GM19452 (cell line): ENCODE results near the gene ATG16L2.
"Not testable (repeated sequence)": the region's sequence is repeated elsewhere in the genome, so short reads cannot be mapped to it uniquely, and the experiment has no call there.

ENCODE experiments used
- ATAC-seq: cut with Tn5 transposase; IDR thresholded peaks from one replicate; pipeline ENCODE4 v1.9.1; 2021; ENCODE audit not compliant: unreplicated experiment

ATG16L2 gene

DNA sequence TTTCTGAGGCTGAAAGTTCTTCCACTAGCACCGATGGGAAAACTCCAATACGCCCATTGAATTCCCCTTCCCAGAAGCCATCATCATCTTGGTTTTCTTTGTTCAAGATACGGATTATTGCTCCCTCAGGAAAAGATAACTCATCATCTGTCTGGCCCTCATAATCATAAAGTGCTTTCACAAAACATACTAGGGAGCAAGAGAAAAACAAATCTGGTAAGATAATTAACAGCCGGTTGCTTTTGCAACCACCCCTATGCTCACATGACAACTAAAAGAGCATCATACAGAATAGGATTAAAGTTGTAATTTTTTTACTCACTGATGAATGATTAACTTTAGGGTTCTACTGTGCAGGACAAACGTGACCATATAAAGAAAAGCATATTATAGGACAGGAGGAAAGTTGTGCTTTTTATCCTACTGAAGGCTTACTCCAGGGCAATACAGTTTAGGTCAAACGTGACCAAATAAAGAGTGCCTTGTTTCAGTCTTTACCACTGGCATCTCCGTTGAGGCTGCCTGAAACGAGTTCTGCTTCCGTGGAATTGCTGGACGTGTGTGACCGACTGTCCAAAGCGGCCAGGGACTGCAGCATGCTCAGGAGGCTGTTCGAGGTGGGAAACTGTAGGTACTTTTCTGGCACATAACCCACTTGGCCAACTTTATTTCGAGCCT is 28.6 kb downstream of the ATG16L2 start:
- no peak for ATAC-seq

DNA sequence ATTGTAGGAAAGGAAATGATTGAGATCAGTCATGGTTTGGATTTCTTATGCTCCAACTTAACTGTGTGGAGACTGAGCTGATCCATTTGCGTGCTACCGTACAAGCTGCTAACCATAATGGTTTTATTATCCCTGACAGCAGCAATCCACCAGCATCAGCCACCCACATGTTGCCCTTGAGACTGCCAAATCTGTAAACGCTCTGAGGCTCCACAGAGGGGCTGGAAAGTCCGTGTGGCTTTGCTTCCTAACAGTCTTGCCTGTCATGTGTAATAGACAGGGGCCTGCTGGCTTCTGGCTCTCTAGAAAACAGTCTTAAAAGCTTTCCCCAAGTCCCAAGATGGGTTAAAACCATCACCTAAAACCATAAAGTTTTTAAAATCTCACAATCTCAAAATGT is 30.1 kb downstream of the ATG16L2 start:
- ATAC-seq, result no peak

DNA sequence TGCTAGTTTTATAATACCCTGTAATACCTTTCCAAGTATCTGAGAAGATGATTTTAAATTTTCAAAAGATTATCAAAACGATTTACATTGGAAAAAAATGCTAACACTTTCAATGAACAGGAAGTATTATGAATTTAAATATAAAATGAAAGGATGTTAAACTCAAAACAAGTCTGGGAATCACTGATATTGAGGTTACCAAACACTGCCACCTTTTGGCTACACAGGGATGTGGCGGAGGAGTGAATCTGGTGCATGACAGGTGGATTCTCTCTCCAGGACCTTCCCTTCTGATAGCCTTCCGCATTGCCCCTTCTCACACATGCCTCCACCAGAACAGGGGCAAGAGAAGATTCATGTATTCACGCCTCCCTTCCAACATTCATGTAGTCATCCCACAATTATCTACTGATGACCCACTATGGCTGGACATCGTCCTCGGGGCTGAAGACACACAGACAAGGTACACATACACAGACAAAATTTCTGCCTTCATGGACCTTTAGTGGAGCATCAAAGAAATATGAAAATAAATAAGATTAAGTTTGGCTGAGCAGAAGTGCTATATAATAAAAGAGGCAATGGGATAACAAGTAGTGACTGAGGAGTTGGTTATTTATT is 34.7 kb downstream of the ATG16L2 start:
- ATAC-seq, result no peak

DNA sequence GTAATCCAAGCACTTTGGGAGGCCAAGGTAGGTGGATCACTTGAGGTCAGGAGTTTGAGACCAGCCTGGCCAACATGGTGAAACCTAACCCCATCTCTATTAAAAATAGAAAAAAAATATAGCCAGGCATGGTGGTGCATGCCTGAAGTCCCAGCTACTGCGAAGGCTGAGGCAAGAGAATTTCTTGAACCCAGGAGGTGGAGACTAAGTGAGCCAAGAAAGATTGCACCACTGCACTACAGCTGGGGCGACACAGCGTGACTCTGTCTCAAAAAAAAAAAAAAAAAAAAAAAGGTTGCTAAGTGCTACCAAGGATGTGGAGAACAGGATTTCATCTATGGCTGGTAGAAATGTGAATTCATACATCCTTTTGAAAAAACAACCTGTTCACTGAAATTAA is 36.6 kb downstream of the ATG16L2 start:
- no peak for ATAC-seq

DNA sequence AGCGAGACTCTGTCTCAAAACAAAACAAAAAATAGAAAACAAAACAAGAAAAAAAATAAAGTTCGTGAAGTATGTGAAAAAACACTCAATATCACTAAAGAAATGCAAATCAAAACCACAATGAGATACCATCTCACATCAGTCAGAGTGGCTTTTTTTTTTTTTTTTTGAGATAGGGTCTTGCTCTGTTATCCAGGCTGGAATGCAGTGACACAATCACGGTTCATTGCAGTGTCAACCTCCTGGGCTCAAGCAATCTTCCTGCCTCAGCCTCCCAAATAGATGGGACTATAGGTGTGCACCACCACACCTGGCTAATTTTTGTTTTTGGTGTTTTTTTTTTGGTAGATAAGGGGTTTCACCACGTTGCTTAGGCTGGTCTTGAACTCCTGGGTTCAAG is 37.5 kb downstream of the ATG16L2 start:
- no peak for ATAC-seq

DNA sequence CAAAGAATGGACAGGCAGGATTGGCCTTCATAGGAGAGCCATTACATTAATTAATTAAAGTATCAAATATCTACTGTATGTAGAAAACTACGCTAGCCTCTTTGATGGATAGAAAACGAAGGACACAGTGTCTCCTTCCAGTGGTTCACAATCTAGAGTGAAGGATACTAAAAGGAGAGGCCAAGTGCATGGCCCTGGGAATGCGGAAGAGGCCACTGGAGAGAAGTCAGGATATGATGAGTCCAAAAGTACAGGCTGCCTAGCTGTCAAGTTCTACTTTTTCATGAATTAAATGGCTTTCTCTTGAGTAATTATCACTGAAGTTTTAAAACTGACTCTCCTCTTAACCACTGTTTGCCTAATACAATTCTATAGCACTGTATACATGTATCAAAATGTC is 41.9 kb downstream of the ATG16L2 start:
- ATAC-seq, result no peak

DNA sequence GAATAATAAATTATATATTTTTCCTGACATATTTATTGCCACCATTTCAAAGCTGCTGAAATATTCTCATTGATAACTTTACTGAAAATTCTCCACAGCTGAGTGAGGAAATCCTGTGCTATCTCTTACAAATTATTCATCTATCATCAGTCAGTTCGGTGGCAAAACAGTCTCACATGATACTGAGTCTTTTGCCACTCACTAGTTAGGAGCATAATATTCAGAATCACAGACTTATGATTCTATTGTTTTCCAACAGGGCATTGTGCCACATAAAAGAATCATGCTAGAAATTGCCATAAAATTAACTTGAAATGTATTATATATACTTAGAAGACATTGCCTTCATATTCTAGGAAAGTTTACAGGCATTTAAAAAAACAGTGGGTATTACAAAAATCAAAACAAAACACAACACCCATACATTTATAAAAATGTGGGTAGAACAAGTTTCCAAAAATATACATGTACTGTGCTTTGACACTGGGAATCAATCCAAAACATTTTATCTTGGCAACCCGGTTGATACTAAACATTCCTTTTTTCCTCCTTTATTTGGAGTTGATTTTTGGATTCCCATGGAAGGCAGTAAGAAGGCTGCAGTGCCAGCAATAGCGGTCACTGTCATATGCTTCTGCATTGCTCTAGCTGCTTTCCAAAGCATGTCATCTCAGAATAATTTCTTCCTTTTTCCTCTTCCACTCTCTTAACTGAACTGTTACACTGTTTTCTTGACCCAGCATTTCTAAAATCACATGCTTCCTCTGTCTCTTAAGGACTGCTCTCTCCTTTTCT is 42.5 kb downstream of the ATG16L2 start:
- no peak for ATAC-seq

DNA sequence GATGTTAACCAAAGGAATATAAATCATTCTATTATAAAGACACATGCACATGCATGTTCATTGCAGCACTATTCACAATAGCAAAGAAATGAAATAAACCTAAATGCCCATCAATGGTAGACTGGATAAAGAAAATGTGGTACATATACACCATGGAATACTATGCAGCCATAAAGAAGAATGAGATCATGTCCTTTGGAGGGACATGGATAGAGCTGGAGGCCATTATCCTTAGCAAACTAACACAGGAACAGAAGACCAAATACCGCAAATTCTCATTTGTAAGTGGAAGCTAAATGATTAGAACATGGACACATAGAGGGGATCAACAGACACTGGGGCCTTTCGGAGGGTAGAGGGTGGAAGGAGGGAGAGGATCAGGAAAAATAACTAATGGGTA is 44.1 kb downstream of the ATG16L2 start:
- not testable (repeated sequence) for ATAC-seq

DNA sequence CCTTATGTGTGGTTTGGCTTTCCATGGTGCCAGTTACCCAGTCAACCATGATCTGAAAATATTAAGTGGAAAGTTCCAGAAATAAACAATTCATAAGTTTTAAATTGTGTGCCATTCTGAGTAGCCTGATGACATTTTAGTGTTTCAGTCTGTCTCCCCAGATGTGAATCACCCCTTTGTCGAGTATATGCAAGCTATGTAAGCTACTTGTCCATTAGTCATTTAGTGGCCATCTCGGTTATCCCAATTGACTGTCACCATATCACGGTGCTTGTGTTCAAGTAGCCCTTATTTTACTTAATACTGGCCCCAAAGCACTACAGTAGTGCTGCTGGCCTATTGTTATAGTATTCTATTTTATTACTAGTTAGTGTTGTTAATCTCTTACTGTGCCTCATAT is 44.9 kb downstream of the ATG16L2 start:
- no peak for ATAC-seq

DNA sequence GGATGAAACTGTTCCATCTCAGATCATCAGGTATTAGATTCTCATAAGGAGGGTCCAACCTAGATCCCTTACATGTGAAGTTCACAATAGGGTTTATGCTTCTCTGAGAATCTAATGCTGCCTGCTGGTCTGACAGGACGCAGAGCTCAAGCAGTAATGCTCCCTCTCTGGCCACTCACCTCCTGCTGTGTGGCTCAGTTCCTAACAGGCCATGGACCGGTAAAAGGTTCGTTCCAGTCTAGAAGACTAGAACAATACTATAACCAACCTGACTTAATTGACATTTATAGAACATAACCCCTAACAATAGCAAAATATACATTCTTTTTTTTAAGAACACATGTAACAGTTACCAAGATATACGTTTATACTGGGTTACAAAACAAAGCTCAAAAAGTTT is 45.8 kb downstream of the ATG16L2 start:
- no peak for ATAC-seq

DNA sequence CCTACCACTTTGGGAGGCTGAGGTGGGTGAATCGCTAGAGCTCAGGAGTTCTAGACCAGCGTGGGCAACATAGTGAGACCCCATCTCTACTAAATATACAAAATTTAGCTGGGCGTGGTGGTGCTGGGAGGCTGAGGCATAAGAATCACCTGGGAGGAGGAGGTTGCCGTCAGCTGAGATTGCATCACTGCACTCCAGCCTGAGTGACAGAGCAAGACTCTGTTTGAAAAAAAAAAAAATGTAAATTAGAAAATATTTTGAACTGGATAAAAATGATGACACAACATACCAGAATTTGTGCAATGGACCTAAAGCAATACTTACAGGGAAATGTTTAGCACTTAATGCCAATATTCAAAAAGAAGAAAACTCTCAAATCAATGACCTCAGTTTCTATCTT is 46.4 kb downstream of the ATG16L2 start:
- no peak for ATAC-seq

DNA sequence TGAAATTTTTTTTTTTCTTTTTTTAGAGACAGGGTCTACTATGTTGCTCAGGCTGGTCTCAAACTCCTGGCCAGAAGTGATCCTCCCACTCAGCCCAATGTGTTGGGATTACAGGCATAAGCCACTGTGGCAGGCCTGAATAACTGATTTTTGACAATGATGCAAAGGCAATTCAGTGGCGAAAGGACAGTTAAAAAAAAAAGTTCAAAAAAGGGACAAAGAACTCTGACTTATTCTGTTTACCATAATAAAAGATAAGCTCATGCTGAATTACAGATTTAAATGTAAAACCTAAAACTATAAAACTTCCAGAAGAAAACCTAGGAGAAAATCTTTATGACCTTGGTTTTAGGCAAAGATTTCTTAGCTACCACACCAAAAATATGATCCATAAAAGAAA is 48.9 kb downstream of the ATG16L2 start:
- no peak for ATAC-seq

DNA sequence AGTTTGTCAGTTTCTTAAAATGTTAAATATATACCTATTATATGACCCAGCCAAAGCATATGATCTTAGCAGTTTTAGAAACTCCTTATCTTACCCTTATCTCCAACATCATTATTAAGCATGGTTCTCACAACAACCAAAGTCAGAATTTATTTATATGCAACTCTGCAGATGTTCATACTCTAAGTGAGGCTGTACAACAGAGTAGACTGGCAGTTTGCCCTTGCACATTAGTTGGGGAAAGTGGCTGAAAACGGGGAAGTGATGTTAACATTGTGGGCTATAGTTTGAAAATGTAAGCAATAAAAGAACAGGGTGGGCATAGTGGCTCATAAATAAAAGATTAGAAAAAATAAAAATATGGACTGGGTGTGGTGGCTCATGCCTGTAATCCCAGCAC is 49.7 kb downstream of the ATG16L2 start:
- ATAC-seq, result no peak

DNA sequence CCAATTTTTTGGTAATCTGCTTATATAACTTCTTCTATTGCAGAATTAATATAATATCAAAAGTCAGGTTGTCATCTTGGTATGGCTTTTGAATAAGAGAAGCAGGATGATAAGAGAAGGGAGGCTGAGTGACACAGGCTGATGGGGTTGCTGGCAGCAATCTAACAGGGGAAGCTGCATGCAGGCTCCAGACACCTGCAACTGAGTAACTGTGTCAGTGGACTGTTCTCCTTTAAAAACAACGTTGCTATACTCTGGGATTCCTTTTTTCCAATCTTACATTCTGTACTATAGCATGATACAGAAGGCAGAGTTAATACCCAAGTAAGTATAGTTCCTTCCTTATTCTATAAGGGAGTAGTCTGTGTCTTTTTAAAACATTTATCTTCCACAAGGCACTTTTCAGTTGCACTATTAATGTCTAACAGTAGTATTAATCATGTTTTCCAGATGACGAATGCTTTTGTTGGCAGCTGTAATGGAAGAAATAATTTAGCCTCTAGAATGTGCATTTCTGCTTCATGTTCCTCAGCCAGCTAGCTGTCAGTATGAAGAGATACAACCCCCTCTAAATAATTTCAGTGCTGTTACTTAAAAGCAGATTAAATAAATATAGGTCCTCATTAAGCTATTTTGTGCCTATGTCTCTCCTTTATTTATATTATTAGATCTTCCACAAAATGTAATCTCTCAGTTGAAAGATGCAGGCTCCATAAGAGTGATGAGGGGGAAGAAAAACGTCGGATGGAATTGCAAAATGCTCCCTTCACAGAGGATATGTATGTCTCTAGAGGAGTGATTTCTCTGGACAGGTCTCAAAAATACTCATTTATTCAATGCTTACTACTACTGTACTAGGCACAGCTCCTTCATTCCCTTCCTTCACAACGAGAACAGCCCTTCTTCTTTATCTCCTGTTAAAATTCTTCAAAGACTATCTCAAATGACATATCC is 50.8 kb downstream of the ATG16L2 start:
- ATAC-seq, result no peak

DNA sequence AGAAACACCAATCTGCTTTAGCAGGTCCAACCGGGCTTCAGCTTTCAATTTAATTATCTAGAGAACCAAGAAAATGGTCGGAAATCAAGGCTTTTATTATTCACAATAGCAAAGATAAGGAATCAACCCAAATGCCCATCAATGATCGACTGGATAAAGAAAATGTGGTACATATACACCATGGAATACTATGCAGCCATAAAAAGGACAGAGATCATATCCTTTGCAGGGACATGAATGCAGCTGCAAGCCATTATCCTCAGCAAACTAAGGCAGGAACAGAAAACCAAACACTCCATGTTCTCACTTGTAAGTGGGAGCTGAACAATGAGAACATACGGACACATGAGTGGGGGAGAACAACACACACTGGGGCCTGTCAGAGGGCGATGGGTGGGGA is 53.8 kb downstream of the ATG16L2 start:
- ATAC-seq, result no peak

DNA sequence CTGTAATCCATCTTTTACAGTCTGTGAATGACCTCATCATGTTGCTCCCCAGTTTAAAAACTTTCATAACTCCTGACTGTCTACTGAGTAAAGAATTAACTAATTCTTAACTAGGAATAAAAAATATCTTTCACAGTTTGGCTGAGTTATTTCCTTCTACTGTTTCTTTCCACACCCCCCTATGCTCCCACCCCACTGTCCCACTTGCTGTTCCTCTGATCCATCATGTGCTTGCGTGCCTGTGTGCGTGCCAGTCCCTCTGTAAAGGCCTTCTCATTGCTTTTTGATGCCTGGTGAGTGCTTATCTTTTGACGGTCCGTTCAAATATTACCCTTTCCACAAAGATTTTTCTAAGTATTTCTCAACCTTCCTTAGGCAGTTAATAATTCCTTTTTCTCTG is 55.6 kb downstream of the ATG16L2 start:
- no peak for ATAC-seq

DNA sequence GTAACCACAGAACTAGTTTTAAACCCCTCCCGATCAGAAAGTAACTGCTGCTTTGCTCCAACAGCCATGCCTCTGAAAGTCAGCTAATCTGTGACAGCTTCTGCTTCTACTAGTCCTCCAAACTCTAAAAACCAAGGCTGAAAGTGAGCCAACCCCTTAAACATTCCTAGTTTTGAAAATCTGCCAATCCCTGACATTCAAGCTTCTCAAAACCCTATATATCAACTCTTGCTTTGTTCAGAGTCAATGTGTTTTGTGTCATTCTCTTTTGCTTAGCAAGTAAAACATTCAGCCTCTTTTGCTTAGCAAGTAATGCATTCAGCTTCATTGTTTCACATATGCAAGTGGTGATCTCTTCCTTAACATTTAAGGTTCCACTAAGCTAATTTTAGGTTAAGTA is 56.9 kb downstream of the ATG16L2 start:
- no peak for ATAC-seq

DNA sequence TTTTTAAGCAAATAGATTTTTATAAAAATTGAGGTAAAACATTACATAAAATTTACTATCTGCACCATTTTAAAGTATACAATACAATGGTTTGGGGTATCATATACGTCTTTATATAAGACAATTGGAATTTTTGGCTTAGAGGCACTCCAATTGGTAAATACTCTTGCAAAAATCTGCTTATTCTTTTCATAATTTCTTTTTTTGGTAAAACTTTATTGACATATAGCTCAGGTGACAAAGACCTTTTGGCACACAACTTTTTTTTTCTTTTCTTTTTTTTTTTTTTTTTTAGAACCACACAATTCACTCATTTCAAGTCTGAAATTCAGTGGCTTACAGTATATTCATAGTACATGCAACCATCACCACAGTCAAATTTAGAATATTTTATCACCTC is 57.8 kb downstream of the ATG16L2 start:
- ATAC-seq, result no peak

DNA sequence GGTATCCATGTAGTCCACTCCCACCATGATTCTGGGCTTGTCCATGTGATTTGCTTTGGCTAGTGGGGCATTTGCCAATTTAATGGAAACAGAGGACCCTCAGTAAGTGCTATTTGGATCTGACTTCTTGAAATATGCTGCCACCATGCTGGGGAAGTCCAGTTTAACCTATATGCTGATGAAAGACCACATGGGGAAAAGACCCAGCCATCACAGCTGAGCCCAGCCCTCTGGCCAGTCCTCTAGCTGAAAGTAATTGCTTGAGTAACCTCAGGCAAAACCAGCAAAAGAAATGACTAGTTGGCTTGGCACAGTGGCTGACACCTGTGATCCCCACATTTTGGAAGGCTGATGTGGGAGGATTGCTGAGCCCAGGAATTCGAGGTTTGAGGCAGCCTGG is 61.5 kb downstream of the ATG16L2 start:
- no peak for ATAC-seq

DNA sequence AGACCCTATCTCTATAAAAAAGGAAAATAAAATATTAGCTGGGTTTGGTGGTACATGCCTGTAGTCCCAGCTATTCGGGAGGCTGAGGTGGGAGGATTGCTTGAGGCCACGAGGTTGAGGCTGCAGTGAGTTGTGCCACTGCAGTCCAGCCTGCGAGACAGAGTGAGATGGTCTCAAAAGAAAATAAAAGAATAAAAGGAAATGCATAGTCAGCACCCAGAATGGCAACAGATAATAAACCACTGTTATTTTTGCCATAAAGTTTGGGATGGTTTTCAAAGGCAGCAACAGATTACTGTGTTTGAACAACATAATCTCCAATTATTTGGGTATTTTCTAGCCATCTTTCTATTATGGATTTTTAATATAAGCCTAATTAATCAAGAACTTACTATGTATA is 61.9 kb downstream of the ATG16L2 start:
- ATAC-seq, result no peak
